GM12874 (cell line): ENCODE measurements around the gene UNG.

Experiments
- TF ChIP-seq, protein P1 (sequence below): IDR thresholded peaks from 2 replicates; pipeline ENCODE4 v1.5.1; 2011; ENCODE audit warnings: low read depth, mild to moderate bottlenecking, control low read depth, low read length, moderate library complexity; ENCODE audit not compliant: insufficient read depth

UNG gene

GRCh38 chr12:109154451-109155438, 57.3 kb downstream of the UNG start:
- TF ChIP-seq, protein P1, sequence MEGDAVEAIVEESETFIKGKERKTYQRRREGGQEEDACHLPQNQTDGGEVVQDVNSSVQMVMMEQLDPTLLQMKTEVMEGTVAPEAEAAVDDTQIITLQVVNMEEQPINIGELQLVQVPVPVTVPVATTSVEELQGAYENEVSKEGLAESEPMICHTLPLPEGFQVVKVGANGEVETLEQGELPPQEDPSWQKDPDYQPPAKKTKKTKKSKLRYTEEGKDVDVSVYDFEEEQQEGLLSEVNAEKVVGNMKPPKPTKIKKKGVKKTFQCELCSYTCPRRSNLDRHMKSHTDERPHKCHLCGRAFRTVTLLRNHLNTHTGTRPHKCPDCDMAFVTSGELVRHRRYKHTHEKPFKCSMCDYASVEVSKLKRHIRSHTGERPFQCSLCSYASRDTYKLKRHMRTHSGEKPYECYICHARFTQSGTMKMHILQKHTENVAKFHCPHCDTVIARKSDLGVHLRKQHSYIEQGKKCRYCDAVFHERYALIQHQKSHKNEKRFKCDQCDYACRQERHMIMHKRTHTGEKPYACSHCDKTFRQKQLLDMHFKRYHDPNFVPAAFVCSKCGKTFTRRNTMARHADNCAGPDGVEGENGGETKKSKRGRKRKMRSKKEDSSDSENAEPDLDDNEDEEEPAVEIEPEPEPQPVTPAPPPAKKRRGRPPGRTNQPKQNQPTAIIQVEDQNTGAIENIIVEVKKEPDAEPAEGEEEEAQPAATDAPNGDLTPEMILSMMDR = no peak

- TF ChIP-seq, protein P1 = no peak
These were observed 58.6 kb downstream of the UNG start for GRCh38 chr12:109156036-109156435.

DNA sequence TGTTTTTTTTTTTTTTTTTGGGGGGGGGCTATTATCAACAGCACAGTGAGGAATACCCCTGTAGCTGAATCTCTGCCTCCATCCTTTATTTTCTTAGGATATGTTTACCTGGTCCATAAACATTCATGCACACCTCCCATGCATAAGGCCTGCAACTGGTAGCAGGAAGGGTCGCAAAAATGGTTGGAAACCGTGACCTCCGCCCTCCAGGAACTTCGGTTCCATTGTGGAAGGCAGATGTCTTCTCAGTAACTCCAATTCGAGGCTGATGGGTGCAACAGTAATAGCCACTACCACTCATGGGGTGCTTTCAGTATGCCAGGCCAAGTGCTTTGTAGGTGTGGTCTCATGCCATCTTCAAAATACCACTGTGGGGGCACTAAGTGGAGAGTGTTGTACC, 59.2 kb downstream of the UNG start:
- TF ChIP-seq, protein P1 = no peak

DNA sequence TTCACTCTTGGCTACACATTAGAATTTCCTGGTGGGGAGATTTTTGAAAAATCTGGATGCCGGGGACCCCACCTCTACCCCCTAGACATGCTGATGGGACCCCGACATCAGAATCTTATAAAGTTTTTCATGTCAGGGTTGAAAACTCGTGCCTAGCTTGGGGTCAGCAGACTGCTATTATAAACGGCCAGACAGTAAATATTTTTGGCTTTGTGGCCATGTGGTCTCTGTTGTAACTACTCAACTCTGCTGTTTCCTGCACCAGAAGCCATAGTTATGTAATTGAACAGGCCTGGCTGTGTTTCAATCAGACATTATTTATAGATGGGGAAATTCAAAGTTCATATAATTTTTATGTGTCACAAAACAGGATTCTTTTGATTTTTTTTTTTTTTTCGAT, 60.6 kb downstream of the UNG start:
- TF ChIP-seq, protein P1 = no peak

- TF ChIP-seq, protein P1 = no peak
These were observed 63.0 kb downstream of the UNG start for GRCh38 chr12:109160433-109160832.
